GM12878 (cell line): ENCODE results near the gene DGKQ. TPM values are rescaled to one million over a fixed set of nuclear protein-coding genes. Genes with fewer than 3 reads are reported as not detected.

Source experiments
- ATAC-seq: fragments of 200-7000 bp; cut with Tn5 transposase; 3 replicates; pipeline ENCODE4 v1.9.1; 2020; ENCODE audit warnings: mild to moderate bottlenecking, moderate library complexity
- BruUV-seq: library from RNA; stranded (reverse); fragments of 400-500 nt; replicated peaks from 2 replicates; lab custom pipeline; 2021; lab: Mats Ljungman, UMichigan
- CTCF ChIA-PET: fragments of 300-600 bp; sonication (Branson Sonifier 250); formaldehyde crosslinking; extraction: SDS; loops from one replicate; lab custom pipeline; 2021; ENCODE audit warnings: inconsistent platforms; lab: Yijun Ruan, JAX
- POLR2A ChIA-PET: fragments of 350-600 bp; formaldehyde crosslinking; extraction: SDS; loops from one replicate; lab custom pipeline; 2021; ENCODE audit warnings: inconsistent platforms; lab: Charles Lee
- RAD21 ChIA-PET: fragments of 300-600 bp; sonication (Branson Sonifier 250); formaldehyde crosslinking; loops from one replicate; lab custom pipeline; 2023; ENCODE audit warnings: antibody characterized with exemption; ENCODE audit not compliant: unreplicated experiment; lab: Charles Lee
- SMC1A ChIA-PET: fragments of 300-600 bp; sonication (Branson Sonifier 250); formaldehyde crosslinking; loops from one replicate; lab custom pipeline; 2023; ENCODE audit not compliant: unreplicated experiment, uncharacterized antibody; lab: Charles Lee
- DNase-seq: peaks from one replicate; pipeline ENCODE4 v3.0.0-alpha.2; 2011; ENCODE audit warnings: low read depth, low spot score
- FAIRE-seq: peaks from 3 replicates; lab custom pipeline; 2011; peaks lifted over from hg19 to GRCh38; lab: Jason Lieb, UNC
- H2AFZ ChIP-seq: 2 replicates; pipeline ENCODE4 v1.6.0; 2011; ENCODE audit warnings: low read depth, low read length, control low read depth; ENCODE audit not compliant: control insufficient read depth
- H3K27ac ChIP-seq: 2 replicates; pipeline ENCODE4 v1.5.1; 2011; ENCODE audit warnings: control low read depth; ENCODE audit not compliant: control insufficient read depth, insufficient read depth
- H3K27me3 ChIP-seq, 2 experiments: replicated peaks in 1 of 2; 2 replicates each; pipeline versions ENCODE4 v1.6.0 to v1.6.1; 2011; ENCODE audit warnings: low read length in 1 of 2; ENCODE audit not compliant: control insufficient read depth in 2 of 2, insufficient read depth in 2 of 2
- H3K36me3 ChIP-seq, 2 experiments: 2 replicates each; pipeline ENCODE4 v1.5.1; 2011; ENCODE audit warnings: low read length in 1 of 2; ENCODE audit not compliant: control insufficient read depth in 2 of 2, insufficient read depth in 2 of 2
- H3K4me1 ChIP-seq: 2 replicates; pipeline ENCODE4 v1.6.1; 2011; ENCODE audit warnings: mild to moderate bottlenecking, low read length, moderate library complexity, mixed read lengths; ENCODE audit not compliant: control insufficient read depth, insufficient read depth
- H3K4me2 ChIP-seq: 2 replicates; pipeline ENCODE4 v1.6.0; 2011; ENCODE audit warnings: control low read depth; ENCODE audit not compliant: control insufficient read depth, insufficient read depth
- H3K4me3 ChIP-seq: fragments of 200-600 bp; sonication (generic); 2 replicates; pipeline ENCODE4 v1.5.1; 2016
- H3K79me2 ChIP-seq: 2 replicates; pipeline ENCODE4 v1.6.0; 2011; ENCODE audit warnings: low read length; ENCODE audit not compliant: control insufficient read depth, insufficient read depth
- H3K9ac ChIP-seq: 2 replicates; pipeline ENCODE4 v1.8.0; 2011; ENCODE audit warnings: low read length, control low read depth, mixed read lengths; ENCODE audit not compliant: control insufficient read depth, insufficient read depth
- H3K9me3 ChIP-seq: replicated peaks from 3 replicates; pipeline ENCODE4 v1.5.1; 2011; ENCODE audit warnings: mild to moderate bottlenecking, low read length; ENCODE audit not compliant: control insufficient read depth, insufficient read depth
- H4K20me1 ChIP-seq: 2 replicates; pipeline ENCODE4 v1.6.0; 2011; ENCODE audit not compliant: control insufficient read depth, insufficient read depth
- CEBPB ChIP-seq, 2 experiments: fragments of 150-350 bp in 1 of 2; IDR thresholded peaks; 2 replicates each; pipeline ENCODE4 v1.6.1; 2012 to 2014; ENCODE audit warnings: low read depth in 2 of 2, low read length in 2 of 2, borderline replicate concordance in 1 of 2, inconsistent platforms in 1 of 2
- HDGF ChIP-seq: fragments of 450-650 bp; IDR thresholded peaks from 2 replicates; pipeline ENCODE4 v1.6.1; 2016; ENCODE audit warnings: antibody characterized with exemption
- IRF3 ChIP-seq: fragments of 450-650 bp; IDR thresholded peaks from 2 replicates; pipeline ENCODE4 v1.6.1; 2014; ENCODE audit warnings: mild to moderate bottlenecking
- JUNB ChIP-seq: IDR thresholded peaks from 2 replicates; pipeline ENCODE4 v1.6.1; 2016; ENCODE audit warnings: antibody characterized with exemption, mild to moderate bottlenecking
- MLLT1 ChIP-seq: fragments of 450-650 bp; IDR thresholded peaks from 2 replicates; pipeline ENCODE4 v1.6.1; 2016; ENCODE audit warnings: mild to moderate bottlenecking
- NR2C2 ChIP-seq: IDR thresholded peaks from 2 replicates; pipeline ENCODE4 v1.6.1; 2011; ENCODE audit warnings: borderline replicate concordance, low read depth; ENCODE audit not compliant: control insufficient read depth, insufficient read length
- POLR2A ChIP-seq: IDR thresholded peaks from 2 replicates; pipeline ENCODE4 v1.6.1; 2011; ENCODE audit warnings: low read depth, mild to moderate bottlenecking, low read length
- RB1 ChIP-seq: fragments of 450-650 bp; formaldehyde crosslinking; IDR thresholded peaks from 2 replicates; pipeline ENCODE4 v1.6.1; 2017; ENCODE audit warnings: mild to moderate bottlenecking, borderline replicate concordance
- RCOR1 ChIP-seq: conservative IDR thresholded peaks from 2 replicates; pipeline ENCODE4 v1.6.1; 2012; ENCODE audit warnings: low read depth, low read length, improper control_type of control experiment
- SMARCA5 ChIP-seq: fragments of 450-650 bp; IDR thresholded peaks from 2 replicates; pipeline ENCODE4 v1.6.1; 2017; ENCODE audit warnings: mild to moderate bottlenecking
- STAT3 ChIP-seq: IDR thresholded peaks from 2 replicates; pipeline ENCODE4 v1.6.1; 2011; ENCODE audit warnings: low read depth, low read length, improper control_type of control experiment
- ZBTB33 ChIP-seq: fragments of 450-650 bp; IDR thresholded peaks from 2 replicates; pipeline ENCODE4 v1.6.1; 2017; ENCODE audit warnings: mild to moderate bottlenecking
- ZNF24 ChIP-seq: fragments of 450-650 bp; IDR thresholded peaks from 2 replicates; pipeline ENCODE4 v1.6.1; 2017; ENCODE audit warnings: antibody characterized with exemption, mild to moderate bottlenecking
- WGBS: methylation state at CpG from one replicate; pipeline ENCODE4 v1.1.6; 2016; ENCODE audit warnings: low lambda C conversion rate; ENCODE audit not compliant: insufficient replicate concordance, insufficient coverage; ENCODE audit errors: missing lambda C conversion rate; 5-methylcytosine and 5-hydroxymethylcytosine counted together
- in situ Hi-C: fragments of 300-500 bp; cut with MboI; formaldehyde crosslinking; loops from 9 replicates; pipeline ENCODE4 v1.14.3; 2018; ENCODE audit warnings: mixed read lengths
- intact Hi-C: fragments of 100-400 bp; cut with micrococcal nuclease; formaldehyde crosslinking; loops from one replicate; pipeline ENCODE4 v1.14.2; 2022; ENCODE audit not compliant: unreplicated experiment
- polyA plus RNA-seq, 11 experiments: library from polyadenylated mRNA; depleted of rRNA in 4 of 11; unstranded in 6 of 11; stranded (reverse) in 5 of 11; fragments of >200 nt; fragmentation: Nextera tagmentation in 4 of 11; fragmentation: Illumina TruSeq in 1 of 11; extraction: Ambion mirVana in 4 of 11; extraction: Trizol in 1 of 11; gene quantifications; 1 replicate in 1 of 11; 2 replicates in 10 of 11; pipeline versions ENCODE4 v1.2.1 to v1.2.3, GENCODE V29; 2011 to 2016; ENCODE audit warnings: inconsistent platforms in 2 of 11, missing spikeins in 2 of 11, low read depth in 1 of 11
- total RNA-seq, 4 experiments: library from RNA; depleted of rRNA in 3 of 4; stranded (reverse); fragments of >200 nt in 3 of 4; fragmentation: Illumina TruSeq in 1 of 4; extraction: Trizol in 1 of 4; gene quantifications; 2 replicates each; pipeline versions ENCODE4 v1.2.1 to v1.2.3, GENCODE V29; 2013 to 2021

Gene DGKQ
- total and polyA plus RNA-seq, 10 of the 15 experiments (the other 5 are each of a cell fraction or from before 2014, with no cell fraction given) = 0.11 to 10.5 (median 1.4) TPM

GRCh38 chr4:986879-987623 is 13.7 kb upstream of the DGKQ start, which contains the start of gene IDUA (continued):
- TF ChIP-seq RB1 = peak; percentile 84; the same call in 1 of the 2 replicates
- no peak for TF ChIP-seq CEBPB (IDR thresholded peaks at IDR 0.05; ENCODE audit: borderline replicate concordance in 1 of 2, low read depth in 2 of 2, low read length in 2 of 2)
- TF ChIP-seq STAT3 = no peak
- TF ChIP-seq ZBTB33 = no peak
- peak; percentile 76 for TF ChIP-seq POLR2A
- TF ChIP-seq SMARCA5 = peak; percentile 89
- TF ChIP-seq, all 136 proteins: peak for 37

DNA sequence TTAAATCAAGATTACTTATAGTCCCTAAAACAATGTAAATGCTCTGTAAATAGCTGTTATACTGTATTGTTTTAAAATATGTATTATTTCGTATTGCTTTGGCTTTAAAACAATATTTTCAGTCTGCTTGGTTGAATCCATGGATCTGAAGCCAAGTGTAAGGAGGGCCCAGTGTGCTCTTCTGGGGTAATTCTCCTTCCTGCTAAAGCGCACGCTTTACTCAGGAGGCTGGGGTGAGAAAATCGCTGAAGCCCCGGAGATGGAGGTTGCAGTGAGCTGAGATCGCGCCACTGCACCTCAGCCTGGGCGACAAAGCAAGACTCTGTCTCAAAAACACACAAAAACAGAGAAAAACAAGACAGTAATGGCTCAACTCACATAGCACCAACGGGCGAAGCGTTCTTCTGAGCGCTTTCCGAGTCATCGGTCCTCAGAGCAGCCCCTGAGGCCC is 13.1 kb upstream of the DGKQ start:
- Histone ChIP-seq H3K4me1 (peaks cover 8% of the 10 kb centered on the region; the same call in 1 of the 2 replicates), H3K36me3 (no peaks in the 10 kb centered on the region), H3K9ac (peak overlapping the region; percentile 45), H3K27ac (no peak overlapping the region), H3K79me2 (no peaks in the 10 kb centered on the region), H3K9me3 (no peaks in the 10 kb centered on the region; the same call in 2 of the 3 replicates), H4K20me1 (no peaks in the 10 kb centered on the region), H3K4me3 (peak overlapping the region; percentile 63), H3K4me2 (peak overlapping the region; percentile 90), H2AFZ (peak overlapping the region; percentile 74), H3K27me3 (no peaks in the 10 kb centered on the region)
- WGBS = 6% methylated on average over 14 of the region's 14 CpGs
- ChIA-PET POLR2A (interaction anchor here (1.2 to 1.9 kb wide), 4 partner anchors 14 to 204 kb away, joined by 4 to 5 read pairs (median 4); partner anchors contain the start of genes GAK and TMEM175), CTCF (interaction anchor here (0.7 to 4.1 kb wide), 22 partner anchors 50 to 383 kb away, joined by 3 to 46 read pairs (median 4); partner anchors contain the start of genes GAK and TMEM175), RAD21 (interaction anchor here (0.8 to 5.2 kb wide), 15 partner anchors 53 to 742 kb away, joined by 3 to 48 read pairs (median 4); partner anchors contain the start of genes GAK and TMEM175), SMC1A (interaction anchor here (1.0 to 2.6 kb wide), 6 partner anchors 52 to 244 kb away, joined by 3 to 12 read pairs (median 4); partner anchors contain the start of genes GAK and TMEM175)
- ATAC-seq = peak; percentile 36
- FAIRE-seq = peak; percentile 91
- intact Hi-C loops = loop anchor here (2.0 to 10.0 kb wide), 3 partner anchors 54 to 244 kb away; partner anchors contain the start of genes GAK and TMEM175
- BruUV-seq = TSS peak; percentile 81
- in situ Hi-C loops = no loop called here
- no peak for DNase-seq
- TF ChIP-seq IRF3 (no peak), RCOR1 (no peak), HDGF (0 out of 2 replicates have a peak, but pooled peaks have one; percentile 43), NR2C2 (no peak), MLLT1 (0 out of 2 replicates have a peak, but pooled peaks have one; percentile 25), ZNF24 (no peak), JUNB (no peak)
